MCF 10A (cell line): Measurements from ENCODE around the gene PPP1R37. TPM values are rescaled to one million over a fixed set of nuclear protein-coding genes. Genes with fewer than 3 reads are reported as not detected.

Experiments used
- BruUV-seq: library from RNA; stranded (reverse); fragments of 400-500 nt; replicated peaks from 2 replicates; lab custom pipeline; 2021; lab: Mats Ljungman, UMichigan
- CTCF ChIA-PET: fragments of 300-600 bp; sonication (Branson Sonifier 250); formaldehyde crosslinking; extraction: SDS; loops from one replicate; lab custom pipeline; 2021; ENCODE audit warnings: antibody characterized with exemption, inconsistent platforms; lab: Yijun Ruan, JAX
- POLR2A ChIA-PET: fragments of 300-600, 350-650 bp; sonication (Branson Sonifier 250); formaldehyde crosslinking; extraction: SDS; loops from one replicate; lab custom pipeline; 2020; ENCODE audit warnings: antibody characterized with exemption, inconsistent platforms; lab: Yijun Ruan, JAX
- DNase-seq: peaks from one replicate; pipeline ENCODE4 v3.0.0-alpha.2; 2018; ENCODE audit not compliant: unreplicated experiment
- H3K27ac Mint-ChIP-seq: one replicate; pipeline ENCODE4 v1.8.0; 2022; ENCODE audit warnings: mild to moderate bottlenecking, low read depth, mixed read lengths; ENCODE audit not compliant: unreplicated experiment
- H3K27me3 Mint-ChIP-seq: one replicate; pipeline ENCODE4 v1.8.0; 2022; ENCODE audit warnings: mixed read lengths; ENCODE audit not compliant: insufficient read depth, unreplicated experiment
- H3K36me3 Mint-ChIP-seq: one replicate; pipeline ENCODE4 v1.8.0; 2022; ENCODE audit warnings: mild to moderate bottlenecking, moderate library complexity, mixed read lengths; ENCODE audit not compliant: insufficient read depth, unreplicated experiment
- H3K4me1 Mint-ChIP-seq: one replicate; pipeline ENCODE4 v1.8.0; 2022; ENCODE audit warnings: mixed read lengths; ENCODE audit not compliant: insufficient read depth, unreplicated experiment
- H3K4me3 Mint-ChIP-seq: one replicate; pipeline ENCODE4 v1.8.0; 2022; ENCODE audit warnings: mild to moderate bottlenecking, moderate library complexity, mixed read lengths; ENCODE audit not compliant: unreplicated experiment
- H3K9me3 Mint-ChIP-seq: one replicate; pipeline ENCODE4 v1.8.0; 2022; ENCODE audit warnings: mixed read lengths; ENCODE audit not compliant: unreplicated experiment
- CTCF ChIP-seq: fragments of 200-600 bp; IDR thresholded peaks from one replicate; pipeline ENCODE4 v1.8.0; 2022; ENCODE audit warnings: antibody characterized with exemption, mild to moderate bottlenecking; ENCODE audit not compliant: unreplicated experiment
- intact Hi-C: fragments of 100-400 bp; cut with micrococcal nuclease; formaldehyde crosslinking; loops from 2 replicates; pipeline ENCODE4 v1.14.1; 2022
- total RNA-seq: library from RNA; stranded (reverse); gene quantifications from 2 replicates; pipeline ENCODE4 v1.2.3, GENCODE V29; 2022

PPP1R37 gene
- total RNA-seq, 1 experiment from 2014 or later: 22.0 TPM

GRCh38 chr19:45139286-45140143, 46.5 kb downstream of the PPP1R37 start:
- peaks cover 6% of the 10 kb centered on the region for H3K4me1 Mint-ChIP-seq
- H3K36me3 Mint-ChIP-seq: peaks cover 22% of the 10 kb centered on the region
- H3K4me3 Mint-ChIP-seq: no peak overlapping the region
- H3K27ac Mint-ChIP-seq: peak overlapping the region; percentile 54
- H3K27me3 Mint-ChIP-seq: no peaks in the 10 kb centered on the region
- intact Hi-C loops: no loop called here
- no TSS peak for BruUV-seq
- DNase-seq: no peak
- TF ChIP-seq CTCF: no peak
- H3K9me3 Mint-ChIP-seq: no peaks in the 10 kb centered on the region
- ChIA-PET POLR2A (interaction anchor here (0.6 kb wide), 1 partner anchor 130 kb away, joined by 4 read pairs; no protein-coding TSS in a partner anchor), CTCF (interaction anchor here (0.6 to 1.1 kb wide), 3 partner anchors 25 to 47 kb away, joined by 3 to 4 read pairs (median 4); no protein-coding TSS in a partner anchor)

DNA sequence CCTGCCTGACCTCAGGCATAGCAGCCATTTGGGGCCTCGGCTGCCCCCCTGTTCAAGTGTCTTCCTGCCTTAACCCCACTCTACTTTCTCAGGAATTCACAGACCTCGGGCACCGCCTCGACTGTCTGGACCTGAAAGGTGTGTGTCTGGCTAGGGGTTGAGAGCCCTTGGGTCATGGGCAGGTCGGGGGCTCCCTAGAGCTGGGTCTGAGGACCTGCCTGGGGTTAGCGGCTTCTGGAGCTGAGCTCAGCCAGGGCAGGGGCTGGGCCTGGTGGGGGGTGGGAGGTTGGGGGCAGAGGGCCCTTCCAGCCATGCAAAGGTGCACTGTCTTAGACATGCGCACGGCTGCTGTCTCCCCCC, 47.1 kb downstream of the PPP1R37 start:
- Mint-ChIP-seq H3K27ac (peak overlapping the region; percentile 54), H3K9me3 (no peaks in the 10 kb centered on the region), H3K36me3 (peaks cover 25% of the 10 kb centered on the region), H3K27me3 (no peaks in the 10 kb centered on the region), H3K4me3 (no peak overlapping the region), H3K4me1 (peaks cover 6% of the 10 kb centered on the region)
- ChIA-PET CTCF (interaction anchor here (0.7 to 1.1 kb wide), 2 partner anchors 44 to 47 kb away, joined by 3 to 4 read pairs; no protein-coding TSS in a partner anchor), POLR2A (interaction anchor here (0.6 kb wide), 2 partner anchors 9 to 129 kb away, joined by 3 to 4 read pairs; no protein-coding TSS in a partner anchor)
- no peak for DNase-seq
- BruUV-seq: no TSS peak
- intact Hi-C loops: no loop called here
- no peak for TF ChIP-seq CTCF

DNA sequence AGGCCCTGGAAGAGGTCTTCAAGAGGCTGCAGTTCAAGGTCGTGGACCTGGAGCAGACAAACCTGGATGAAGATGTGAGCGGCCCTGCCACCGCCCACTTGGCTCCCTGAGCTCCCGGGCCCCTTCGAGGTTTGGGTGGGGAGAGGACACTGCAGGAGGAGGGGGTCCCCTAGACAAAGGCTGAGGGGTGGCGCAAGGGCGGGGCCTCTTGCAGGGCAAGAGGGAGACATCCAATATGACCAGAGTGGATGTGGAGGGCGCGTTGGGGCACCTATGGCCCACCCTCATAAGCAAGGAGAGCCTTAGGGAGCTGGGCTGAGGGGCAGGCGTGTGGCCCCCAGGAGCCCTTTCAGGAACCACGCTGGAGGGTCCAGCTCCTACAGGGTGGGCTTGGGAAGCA, 47.6 kb downstream of the PPP1R37 start:
- Mint-ChIP-seq H3K36me3 (peaks cover 25% of the 10 kb centered on the region), H3K9me3 (no peaks in the 10 kb centered on the region), H3K4me3 (no peak overlapping the region), H3K27ac (no peak overlapping the region), H3K27me3 (no peaks in the 10 kb centered on the region), H3K4me1 (peaks cover 6% of the 10 kb centered on the region)
- no peak for DNase-seq
- intact Hi-C loops: no loop called here
- TF ChIP-seq CTCF: no peak
- POLR2A ChIA-PET: interaction anchor here (0.6 kb wide), 2 partner anchors 10 to 129 kb away, joined by 3 to 4 read pairs; no protein-coding TSS in a partner anchor
- CTCF ChIA-PET: interaction anchor here (0.7 to 1.1 kb wide), 2 partner anchors 44 to 46 kb away, joined by 3 to 4 read pairs; no protein-coding TSS in a partner anchor
- BruUV-seq: no TSS peak

GRCh38 chr19:45141203-45141900, 48.4 kb downstream of the PPP1R37 start:
- ChIA-PET POLR2A (no interaction called here), CTCF (no interaction called here)
- Mint-ChIP-seq H3K9me3 (no peaks in the 10 kb centered on the region), H3K4me1 (peaks cover 6% of the 10 kb centered on the region), H3K4me3 (no peak overlapping the region), H3K36me3 (peaks cover 25% of the 10 kb centered on the region), H3K27me3 (no peaks in the 10 kb centered on the region), H3K27ac (no peak overlapping the region)
- no TSS peak for BruUV-seq
- DNase-seq: no peak
- intact Hi-C loops: no loop called here
- TF ChIP-seq CTCF: no peak
